ENCODE measurements around the gene TFDP3. TPM values are rescaled to one million over a fixed set of nuclear protein-coding genes. Genes with fewer than 3 reads are reported as not detected.

TFDP3 gene
- total and polyA plus RNA-seq, 2 donors from 2014 or later, result not detected

DNA sequence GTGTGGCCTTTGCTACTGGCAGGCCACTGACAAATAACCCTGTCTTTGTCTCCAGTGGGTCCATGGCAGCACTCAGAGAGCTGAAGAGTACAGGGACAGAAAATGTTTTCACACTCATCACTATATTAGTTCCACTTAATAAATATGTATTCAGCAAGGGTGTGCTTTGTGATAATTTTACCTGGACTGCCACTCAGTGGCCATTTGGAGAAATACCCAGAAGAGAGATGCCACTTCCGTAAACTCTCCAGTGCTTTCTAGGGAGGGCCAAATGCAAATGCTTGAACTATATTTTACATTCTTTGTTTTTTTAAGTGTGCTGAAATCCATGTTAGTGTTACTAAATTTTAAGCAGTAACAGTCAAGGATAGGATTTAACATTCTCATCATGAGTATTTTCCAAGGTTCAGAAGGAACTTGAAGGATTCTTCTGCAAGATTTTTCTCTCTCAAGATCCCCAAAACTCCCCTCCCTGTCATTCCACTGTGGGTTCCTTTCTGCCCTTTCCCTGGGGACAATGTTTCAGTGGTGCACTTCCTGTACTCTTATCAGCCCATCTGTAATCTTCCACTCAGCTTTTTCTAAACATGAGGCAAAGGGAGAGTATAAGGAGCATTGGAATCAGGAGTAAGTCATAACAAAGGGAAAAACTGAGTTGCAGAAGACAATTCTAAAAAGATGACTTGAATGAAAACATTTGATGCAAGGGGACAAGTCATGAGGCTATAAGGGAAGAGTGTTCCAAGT, 46.0 kb downstream of the TFDP3 start:
- FAIRE-seq (peak; percentile 74), DNase-seq (peak in 2 of 5 donors; percentile 32 to 47)
- Histone ChIP-seq H3K27me3 (ENCODE audit: control insufficient read depth, insufficient read depth, low read length) (no peaks in the 10 kb centered on the region), H3K4me3 (ENCODE audit: low read length in 3 of 3) (no peak overlapping the region), H3K36me3 (ENCODE audit: control insufficient read depth in 2 of 3, insufficient read depth in 3 of 3, low read length in 3 of 3) (no peaks in the 10 kb centered on the region), H3K9me3 (ENCODE audit: control insufficient read depth in 2 of 3, insufficient read depth in 1 of 3, low read length in 3 of 3) (no peaks in the 10 kb centered on the region), H3K27ac (ENCODE audit: low read depth in 2 of 2, low read length in 2 of 2) (no peak overlapping the region), H3K9ac (ENCODE audit: low read length in 3 of 3) (no peak overlapping the region), H3K4me1 (ENCODE audit: control insufficient read depth in 2 of 3, insufficient read depth in 2 of 3, low read depth in 1 of 3, low read length in 3 of 3) (no peaks in the 10 kb centered on the region)
- TF ChIP-seq, protein P1, sequence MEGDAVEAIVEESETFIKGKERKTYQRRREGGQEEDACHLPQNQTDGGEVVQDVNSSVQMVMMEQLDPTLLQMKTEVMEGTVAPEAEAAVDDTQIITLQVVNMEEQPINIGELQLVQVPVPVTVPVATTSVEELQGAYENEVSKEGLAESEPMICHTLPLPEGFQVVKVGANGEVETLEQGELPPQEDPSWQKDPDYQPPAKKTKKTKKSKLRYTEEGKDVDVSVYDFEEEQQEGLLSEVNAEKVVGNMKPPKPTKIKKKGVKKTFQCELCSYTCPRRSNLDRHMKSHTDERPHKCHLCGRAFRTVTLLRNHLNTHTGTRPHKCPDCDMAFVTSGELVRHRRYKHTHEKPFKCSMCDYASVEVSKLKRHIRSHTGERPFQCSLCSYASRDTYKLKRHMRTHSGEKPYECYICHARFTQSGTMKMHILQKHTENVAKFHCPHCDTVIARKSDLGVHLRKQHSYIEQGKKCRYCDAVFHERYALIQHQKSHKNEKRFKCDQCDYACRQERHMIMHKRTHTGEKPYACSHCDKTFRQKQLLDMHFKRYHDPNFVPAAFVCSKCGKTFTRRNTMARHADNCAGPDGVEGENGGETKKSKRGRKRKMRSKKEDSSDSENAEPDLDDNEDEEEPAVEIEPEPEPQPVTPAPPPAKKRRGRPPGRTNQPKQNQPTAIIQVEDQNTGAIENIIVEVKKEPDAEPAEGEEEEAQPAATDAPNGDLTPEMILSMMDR (IDR thresholded peaks at IDR 0.05; ENCODE audit: borderline replicate concordance, extremely low read depth, insufficient read depth), result peak; percentile 28
- intact Hi-C loops (cut with DNase I), result no loop called here

Other genes starting within 250 kb of the TFDP3 start
- not detected for gene USP26, start 121.2 kb downstream of the TFDP3 start, total RNA-seq
- gene USP26, start 121.2 kb downstream of the TFDP3 start, polyA plus RNA-seq (ENCODE audit: insufficient read depth, low read depth, low replicate concordance), result not detected
- 70.3 TPM for gene GPC4, start 197.1 kb upstream of the TFDP3 start, total RNA-seq
- gene GPC4, start 197.1 kb upstream of the TFDP3 start, polyA plus RNA-seq (ENCODE audit: insufficient read depth, low read depth, low replicate concordance), result 19.5 TPM

Measured in kidney (tissue), 14 donors.